ENCODE results near the gene SMIM5. TPM values are rescaled to one million over a fixed set of nuclear protein-coding genes. Genes with fewer than 3 reads are reported as not detected.

The SMIM5 gene
- total and polyA plus RNA-seq, 7 donors, result 0.11 to 0.92 (median 0.19) TPM; not detected in 1

DNA sequence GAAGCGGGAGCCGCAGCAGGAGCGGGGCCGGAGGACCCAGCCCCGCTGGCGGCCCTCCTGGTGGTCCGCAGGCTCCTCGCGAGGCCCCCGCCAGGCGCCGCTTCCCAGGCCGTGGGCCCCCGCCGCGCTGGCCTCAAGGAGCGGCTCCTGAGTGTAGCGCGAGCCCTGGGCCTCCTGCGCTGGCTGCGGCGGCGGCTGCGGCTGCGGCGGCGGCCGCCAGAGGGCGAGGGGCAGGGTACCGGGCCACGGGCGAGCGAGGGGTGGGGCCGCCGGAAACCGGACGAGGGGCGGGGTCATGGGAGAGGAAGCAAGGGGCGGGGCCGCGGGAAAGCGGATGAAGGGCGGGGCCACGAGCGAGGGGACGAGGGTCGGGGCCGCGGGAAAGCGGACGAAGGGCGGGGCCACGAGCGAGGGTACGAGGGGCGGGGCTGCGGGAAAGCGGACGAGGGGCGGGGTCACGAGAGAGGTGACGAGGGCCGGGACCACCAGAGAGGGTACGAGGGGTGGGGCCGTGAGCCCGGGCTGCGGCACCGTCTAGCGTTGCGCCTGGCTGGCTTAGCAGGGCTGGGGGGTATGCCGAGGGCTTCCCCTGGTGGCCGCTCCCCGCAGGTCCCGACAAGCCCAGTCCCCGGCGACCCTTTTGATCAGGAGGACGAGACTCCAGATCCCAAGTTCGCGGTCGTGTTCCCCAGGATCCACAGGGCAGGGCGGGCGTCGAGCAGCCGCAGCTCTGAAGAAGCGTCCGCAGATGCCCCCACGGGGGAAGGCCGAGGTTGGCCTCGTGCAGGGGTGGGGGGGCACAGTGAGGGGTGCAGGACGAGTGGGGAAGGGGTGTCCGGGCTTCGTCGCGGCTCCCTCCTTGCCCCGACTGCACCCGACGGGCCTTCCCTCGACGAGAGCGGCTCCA is 44.0 kb upstream of the SMIM5 start:
- peak; percentile 91 to 95 (median 94) for ATAC-seq
- H3K9me3 ChIP-seq, result no peaks in the 10 kb centered on the region
- peaks cover 0 to 11% (median 6%) of the 10 kb centered on the region in 3 donors for H3K27me3 ChIP-seq (ENCODE audit: insufficient read depth in 3 of 3, low read length in 2 of 3)
- intact Hi-C loops (cut with DNase I), result loop anchor here in 1 of 2 donors (2.0 to 5.0 kb wide), 2 partner anchors 72 to 162 kb away; partner anchors contain the start of genes CASKIN2 and TSEN54
- peaks cover 3% of the 10 kb centered on the region for H3K4me1 ChIP-seq
- H3K4me3 ChIP-seq, result peak overlapping the region; percentile 76
- DNase-seq, result peak; percentile 97 to 98
- peak overlapping the region; percentile 76 for H3K27ac ChIP-seq
- no peaks in the 10 kb centered on the region for H3K36me3 ChIP-seq (ENCODE audit: insufficient read depth in 1 of 2, low read depth in 1 of 2)
- 2 to 9% (median 4%) methylated on average over 33 to 100 of the region's 100 CpGs for WGBS, 3 donors
- TF ChIP-seq, protein P1, sequence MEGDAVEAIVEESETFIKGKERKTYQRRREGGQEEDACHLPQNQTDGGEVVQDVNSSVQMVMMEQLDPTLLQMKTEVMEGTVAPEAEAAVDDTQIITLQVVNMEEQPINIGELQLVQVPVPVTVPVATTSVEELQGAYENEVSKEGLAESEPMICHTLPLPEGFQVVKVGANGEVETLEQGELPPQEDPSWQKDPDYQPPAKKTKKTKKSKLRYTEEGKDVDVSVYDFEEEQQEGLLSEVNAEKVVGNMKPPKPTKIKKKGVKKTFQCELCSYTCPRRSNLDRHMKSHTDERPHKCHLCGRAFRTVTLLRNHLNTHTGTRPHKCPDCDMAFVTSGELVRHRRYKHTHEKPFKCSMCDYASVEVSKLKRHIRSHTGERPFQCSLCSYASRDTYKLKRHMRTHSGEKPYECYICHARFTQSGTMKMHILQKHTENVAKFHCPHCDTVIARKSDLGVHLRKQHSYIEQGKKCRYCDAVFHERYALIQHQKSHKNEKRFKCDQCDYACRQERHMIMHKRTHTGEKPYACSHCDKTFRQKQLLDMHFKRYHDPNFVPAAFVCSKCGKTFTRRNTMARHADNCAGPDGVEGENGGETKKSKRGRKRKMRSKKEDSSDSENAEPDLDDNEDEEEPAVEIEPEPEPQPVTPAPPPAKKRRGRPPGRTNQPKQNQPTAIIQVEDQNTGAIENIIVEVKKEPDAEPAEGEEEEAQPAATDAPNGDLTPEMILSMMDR (IDR thresholded peaks at IDR 0.05), result peak; percentile 58

DNA sequence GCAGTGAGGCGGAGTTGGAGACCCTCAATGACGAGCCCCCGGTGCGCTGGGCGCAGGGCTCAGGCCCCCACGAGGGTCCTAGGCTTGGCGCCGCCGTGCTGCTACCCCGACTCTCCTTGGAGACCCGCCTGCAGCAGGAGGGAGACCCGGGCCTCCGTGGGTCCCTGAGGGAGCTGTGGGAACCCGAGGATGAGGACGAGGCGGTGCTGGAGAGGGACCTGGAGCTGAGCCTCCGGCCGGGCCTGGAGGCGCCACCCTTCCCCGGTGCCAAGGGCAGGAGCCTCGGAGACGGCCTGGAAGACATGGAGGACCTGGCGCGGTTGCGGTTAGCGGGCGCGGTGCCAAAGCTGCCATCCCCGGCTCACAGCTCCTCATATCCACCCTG is 43.3 kb upstream of the SMIM5 start:
- Histone ChIP-seq H3K4me3 (peak overlapping the region; percentile 76), H3K27ac (peak overlapping the region; percentile 30), H3K9me3 (no peaks in the 10 kb centered on the region), H3K27me3 (ENCODE audit: insufficient read depth in 3 of 3, low read length in 2 of 3) (peaks cover 0 to 11% (median 4%) of the 10 kb centered on the region in 3 donors), H3K4me1 (peaks cover 3% of the 10 kb centered on the region), H3K36me3 (ENCODE audit: insufficient read depth in 1 of 2, low read depth in 1 of 2) (no peaks in the 10 kb centered on the region)
- ATAC-seq (peak in 2 of 4 donors; percentile 2 to 7), DNase-seq (no peak)
- intact Hi-C loops (cut with DNase I), result loop anchor here in 1 of 2 donors (2.0 to 5.0 kb wide), 2 partner anchors 73 to 163 kb away; partner anchors contain the start of genes CASKIN2 and TSEN54
- 43 to 54% (median 47%) methylated on average over 21 to 29 of the region's 29 CpGs for WGBS, 3 donors
- TF ChIP-seq, protein P1 (IDR thresholded peaks at IDR 0.05), result no peak

DNA sequence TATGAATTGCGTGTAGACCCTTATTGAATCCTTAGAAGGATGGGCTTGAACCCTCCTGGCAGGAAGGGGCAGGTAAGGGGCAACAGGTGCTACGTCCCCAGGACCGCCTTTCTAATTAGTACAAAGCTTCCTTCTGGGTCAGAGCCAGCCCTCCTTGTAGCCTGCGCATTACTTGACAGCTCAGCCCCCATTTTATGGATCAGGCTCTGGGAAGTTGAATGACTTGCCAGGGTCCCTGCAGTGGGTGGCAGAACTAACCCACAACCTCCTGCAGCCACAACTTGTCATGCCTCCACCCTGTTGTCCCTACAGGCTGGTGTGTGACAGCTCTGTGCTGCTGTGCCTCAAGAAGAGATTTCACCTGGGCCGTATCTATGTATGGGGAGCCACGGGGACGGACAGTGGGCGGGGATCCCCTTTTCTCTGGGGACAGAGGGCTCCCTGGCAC is 42.9 kb upstream of the SMIM5 start:
- intact Hi-C loops (cut with DNase I), result no loop called here
- peaks cover 3% of the 10 kb centered on the region for H3K4me1 ChIP-seq
- no peak for DNase-seq
- peaks cover 0 to 11% (median 4%) of the 10 kb centered on the region in 3 donors for H3K27me3 ChIP-seq (ENCODE audit: insufficient read depth in 3 of 3, low read length in 2 of 3)
- no peak overlapping the region for H3K4me3 ChIP-seq
- TF ChIP-seq, protein P1 (IDR thresholded peaks at IDR 0.05), result no peak
- H3K9me3 ChIP-seq, result no peaks in the 10 kb centered on the region
- 73 to 76% (median 76%) methylated on average over 8 of the region's 8 CpGs for WGBS, 3 donors
- H3K27ac ChIP-seq, result peak overlapping the region; percentile 30
- ATAC-seq, result no peak
- H3K36me3 ChIP-seq (ENCODE audit: insufficient read depth in 1 of 2, low read depth in 1 of 2), result no peaks in the 10 kb centered on the region

DNA sequence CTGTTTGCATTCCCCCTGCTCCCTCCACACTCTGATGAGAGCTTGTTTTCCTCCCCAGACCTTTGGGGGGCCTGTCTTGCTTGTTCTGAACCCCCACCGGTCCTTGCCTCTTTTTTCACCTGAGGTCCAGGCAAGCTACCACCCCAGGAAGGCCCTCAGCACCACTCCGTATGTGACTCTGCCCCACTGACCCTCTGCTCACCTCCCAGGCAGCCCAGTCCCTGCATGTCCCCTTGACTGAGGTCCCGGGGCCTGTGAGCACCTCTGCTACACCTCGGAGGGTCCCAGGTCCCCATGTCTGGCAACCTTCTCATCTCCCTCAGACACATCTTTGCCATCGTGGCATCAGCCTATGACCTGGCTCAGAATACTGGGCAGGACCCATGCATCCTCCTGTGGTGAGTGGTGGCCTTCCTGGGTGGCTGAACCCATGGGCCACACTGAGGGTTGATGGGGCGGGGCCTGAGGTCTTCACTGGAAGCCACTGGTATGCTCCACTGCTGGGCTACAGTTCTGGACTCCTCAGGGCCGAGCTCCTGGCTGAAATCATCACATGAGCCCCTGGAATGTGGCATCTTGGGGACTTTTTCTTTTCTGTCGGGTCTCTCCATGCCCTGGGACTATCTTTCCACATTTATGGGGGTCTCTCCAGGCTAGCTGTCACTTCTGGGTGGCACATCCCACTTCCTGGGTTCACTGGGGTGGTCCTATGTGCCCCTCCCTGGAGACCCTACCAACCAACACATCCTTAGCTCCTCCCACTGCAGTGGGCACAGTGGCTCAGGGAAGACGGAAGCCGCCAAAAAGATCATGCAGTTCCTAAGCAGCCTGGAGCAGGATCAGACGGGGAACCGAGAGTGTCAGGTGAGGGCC is 42.1 kb upstream of the SMIM5 start:
- Histone ChIP-seq H3K36me3 (ENCODE audit: insufficient read depth in 1 of 2, low read depth in 1 of 2) (no peaks in the 10 kb centered on the region), H3K4me1 (peaks cover 3% of the 10 kb centered on the region), H3K27me3 (ENCODE audit: insufficient read depth in 3 of 3, low read length in 2 of 3) (peaks cover 0 to 11% (median 4%) of the 10 kb centered on the region in 3 donors), H3K9me3 (no peaks in the 10 kb centered on the region), H3K4me3 (no peak overlapping the region), H3K27ac (no peak overlapping the region)
- ATAC-seq (no peak), DNase-seq (no peak)
- WGBS, 3 donors, result 64 to 77% (median 65%) methylated on average over 12 of the region's 12 CpGs
- intact Hi-C loops (cut with DNase I), result no loop called here
- TF ChIP-seq, protein P1 (IDR thresholded peaks at IDR 0.05), result no peak
